B cell (primary cell): ENCODE measurements around the gene ARHGAP32. TPM values are rescaled to one million over a fixed set of nuclear protein-coding genes. Genes with fewer than 3 reads are reported as not detected.

Experiments
- ATAC-seq: fragments of 200-7000 bp; cut with Tn5 transposase; one replicate; pipeline ENCODE4 v1.10.0; 2021; ENCODE audit warnings: low read depth, mild to moderate bottlenecking, moderate number of reproducible peaks, moderate library complexity
- CTCF ChIA-PET: fragments of 350-600 bp; sonication (Branson Sonifier 250); formaldehyde crosslinking; loops from one replicate; lab custom pipeline; 2021; ENCODE audit warnings: antibody characterized with exemption, inconsistent platforms; lab: Charles Lee
- POLR2A ChIA-PET: fragments of 350-600 bp; sonication (Branson Sonifier 250); formaldehyde crosslinking; loops from one replicate; lab custom pipeline; 2021; ENCODE audit warnings: antibody characterized with exemption; lab: Charles Lee
- DNase-seq: peaks from one replicate; pipeline ENCODE4 v3.0.0; 2013
- H2AFZ ChIP-seq: 2 replicates; pipeline ENCODE4 v1.6.1; 2012; ENCODE audit warnings: mild to moderate bottlenecking, low read depth, low read length; ENCODE audit not compliant: insufficient read depth, poor library complexity, severe bottlenecking
- H3K27ac ChIP-seq, 2 donors: 1 replicate in 1 of 2; 2 replicates in 1 of 2; pipeline ENCODE4 v1.5.1; 2012 to 2013; ENCODE audit warnings: low read length in 2 of 2, mild to moderate bottlenecking in 2 of 2, moderate library complexity in 1 of 2
- H3K27me3 ChIP-seq, 4 experiments: fragments of 200-600 bp in 1 of 4; sonication (generic) in 1 of 4; replicated peaks in 1 of 4; 1 replicate in 2 of 4; 2 replicates in 2 of 4; pipeline versions ENCODE4 v1.6.1 to v1.7.0; 2013 to 2016; ENCODE audit warnings: low read length in 3 of 4, mild to moderate bottlenecking in 2 of 4, mixed read lengths in 1 of 4, moderate library complexity in 1 of 4; ENCODE audit not compliant: insufficient read depth in 4 of 4, control insufficient read depth in 3 of 4; ENCODE audit errors: control extremely low read depth in 1 of 4
- H3K36me3 ChIP-seq, 2 experiments: replicated peaks in 1 of 2; 1 replicate in 1 of 2; 2 replicates in 1 of 2; pipeline versions ENCODE4 v1.6.1 to v1.7.1; 2013; ENCODE audit warnings: low read length in 1 of 2; ENCODE audit not compliant: insufficient read depth in 2 of 2, control insufficient read depth in 1 of 2; ENCODE audit errors: control extremely low read depth in 1 of 2, extremely low read depth in 1 of 2
- H3K4me1 ChIP-seq, 2 donors: fragments of 200-600 bp in 1 of 2; sonication (generic) in 1 of 2; 1 replicate in 1 of 2; 2 replicates in 1 of 2; pipeline versions ENCODE4 v1.5.1 to v1.6.1; 2013 to 2017; ENCODE audit warnings: low read length in 2 of 2; ENCODE audit not compliant: control insufficient read depth in 2 of 2, insufficient read depth in 2 of 2
- H3K4me2 ChIP-seq: replicated peaks from 2 replicates; pipeline ENCODE3; 2012; ENCODE audit warnings: mild to moderate bottlenecking, low read depth, low read length; ENCODE audit not compliant: poor library complexity, severe bottlenecking
- H3K4me3 ChIP-seq, 5 experiments: fragments of 200-600 bp in 1 of 5; sonication (generic) in 1 of 5; 1 replicate in 3 of 5; 2 replicates in 2 of 5; pipeline versions ENCODE4 v1.5.1 to v1.7.0; 2011 to 2016; ENCODE audit warnings: low read length in 4 of 5, mild to moderate bottlenecking in 4 of 5, low read depth in 2 of 5, control low read depth in 1 of 5, moderate library complexity in 1 of 5; ENCODE audit not compliant: insufficient read depth in 1 of 5; ENCODE audit errors: control extremely low read depth in 1 of 5, extremely low read depth in 1 of 5
- H3K79me2 ChIP-seq: fragments of 200-600 bp; sonication (generic); one replicate; pipeline ENCODE4 v1.6.0; 2016; ENCODE audit warnings: low read length; ENCODE audit not compliant: control insufficient read depth, insufficient read depth
- H3K9ac ChIP-seq: fragments of 200-600 bp; sonication (generic); 2 replicates; pipeline ENCODE4 v1.6.1; 2017; ENCODE audit warnings: mild to moderate bottlenecking, low read length, moderate library complexity
- H3K9me3 ChIP-seq, 3 donors: one replicate each; pipeline versions ENCODE4 v1.6.1 to v1.7.1; 2013; ENCODE audit warnings: low read length in 2 of 3; ENCODE audit not compliant: control insufficient read depth in 2 of 3, insufficient read depth in 1 of 3; ENCODE audit errors: control extremely low read depth in 1 of 3
- H4K20me1 ChIP-seq: 2 replicates; pipeline ENCODE4 v1.6.0; 2012; ENCODE audit warnings: mild to moderate bottlenecking, low read length; ENCODE audit not compliant: insufficient read depth, control insufficient read depth, poor library complexity, severe bottlenecking
- H3K27ac Mint-ChIP-seq: one replicate; pipeline ENCODE4 v1.8.0; 2021; ENCODE audit warnings: mixed read lengths
- H3K27me3 Mint-ChIP-seq: one replicate; pipeline ENCODE4 v1.8.0; 2021; ENCODE audit warnings: mixed read lengths
- H3K4me1 Mint-ChIP-seq: one replicate; pipeline ENCODE4 v1.8.0; 2021; ENCODE audit warnings: mixed read lengths
- H3K4me3 Mint-ChIP-seq: one replicate; pipeline ENCODE4 v1.8.0; 2021; ENCODE audit warnings: mixed read lengths
- H3K9me3 Mint-ChIP-seq: one replicate; pipeline ENCODE4 v1.8.0; 2022; ENCODE audit warnings: mixed read lengths; ENCODE audit not compliant: insufficient read depth
- CTCF ChIP-seq: fragments of 200-600 bp; IDR thresholded peaks from one replicate; pipeline ENCODE4 v1.8.0; 2022; ENCODE audit warnings: antibody characterized with exemption, mild to moderate bottlenecking
- EZH2 ChIP-seq: IDR thresholded peaks from 2 replicates; pipeline ENCODE4 v1.6.1; 2012; ENCODE audit warnings: borderline replicate concordance, low read depth, mild to moderate bottlenecking, moderate library complexity, low read length; ENCODE audit not compliant: insufficient read depth, poor library complexity, severe bottlenecking
- WGBS: methylation state at CpG from one replicate; pipeline ENCODE4 v1.1.5; 2013; ENCODE audit warnings: missing lambda C conversion rate; ENCODE audit not compliant: insufficient coverage; 5-methylcytosine and 5-hydroxymethylcytosine counted together
- intact Hi-C: fragments of 100-400 bp; cut with micrococcal nuclease; formaldehyde crosslinking; loops from one replicate; pipeline ENCODE4 v1.10.0; 2022
- polyA plus RNA-seq: library from polyadenylated mRNA; depleted of rRNA; stranded (reverse); fragments of >200 nt; gene quantifications from 2 replicates; pipeline ENCODE4 v1.2.3, GENCODE V29; 2012
- total RNA-seq, 2 donors: library from RNA; stranded (reverse); fragments of 120-200 nt in 1 of 2; gene quantifications; 1 replicate in 1 of 2; 2 replicates in 1 of 2; pipeline versions ENCODE4 v1.2.3 to v1.2.4, GENCODE V29; 2013 to 2022

Gene ARHGAP32
- total and polyA plus RNA-seq, 2 donors (not counting 1 experiment from before 2014, with no cell fraction given) = 4.4 to 10.6 TPM

- Histone ChIP-seq H4K20me1 (no peaks in the 10 kb centered on the region), H3K27me3 (no peaks in the 10 kb centered on the region), H3K4me3 (no peak overlapping the region), H3K9me3 (no peaks in the 10 kb centered on the region), H3K36me3 (no peaks in the 10 kb centered on the region), H3K4me1 (no peaks in the 10 kb centered on the region), H2AFZ (no peak overlapping the region), H3K79me2 (no peaks in the 10 kb centered on the region), H3K9ac (no peak overlapping the region), H3K4me2 (no peak overlapping the region), H3K27ac (no peak overlapping the region)
- no peaks in the 10 kb centered on the region for H3K27me3 Mint-ChIP-seq
- no peaks in the 10 kb centered on the region for H3K4me1 Mint-ChIP-seq
- DNase-seq (no peak), ATAC-seq (no peak)
- CTCF ChIA-PET = no interaction called here
- H3K27ac Mint-ChIP-seq = no peak overlapping the region
- intact Hi-C loops = no loop called here
- TF ChIP-seq EZH2 (no peak), CTCF (no peak)
- H3K4me3 Mint-ChIP-seq = no peak overlapping the region
- no peaks in the 10 kb centered on the region for H3K9me3 Mint-ChIP-seq
- POLR2A ChIA-PET = no interaction called here
Observed at GRCh38 chr11:129040934-129041333, 151.2 kb downstream of the ARHGAP32 start.

GRCh38 chr11:129035244-129035643, 156.9 kb downstream of the ARHGAP32 start:
- no peaks in the 10 kb centered on the region for H3K79me2 ChIP-seq
- no peak for TF ChIP-seq CTCF
- TF ChIP-seq EZH2 = no peak
- no peak overlapping the region for H2AFZ ChIP-seq
- H3K27ac Mint-ChIP-seq = no peak overlapping the region
- DNase-seq = no peak
- CTCF ChIA-PET = interaction anchor here (0.7 kb wide), 1 partner anchor 878 kb away, joined by 4 read pairs; no protein-coding TSS in a partner anchor
- no peak overlapping the region for H3K4me2 ChIP-seq
- peaks cover 2% of the 10 kb centered on the region for H3K9me3 Mint-ChIP-seq
- no peak for ATAC-seq
- POLR2A ChIA-PET = no interaction called here
- intact Hi-C loops = no loop called here
- H3K27me3 Mint-ChIP-seq = no peaks in the 10 kb centered on the region
- H3K4me1 ChIP-seq = no peaks in the 10 kb centered on the region
- H3K4me3 Mint-ChIP-seq = no peak overlapping the region
- H4K20me1 ChIP-seq = no peaks in the 10 kb centered on the region
- H3K27ac ChIP-seq = no peak overlapping the region
- no CpG with 5 or more reads among the region's 2 CpGs for WGBS
- no peaks in the 10 kb centered on the region for H3K4me1 Mint-ChIP-seq
- peaks cover 2 to 9% (median 2%) of the 10 kb centered on the region in 3 donors for H3K9me3 ChIP-seq
- peaks cover 0 to 2% of the 10 kb centered on the region in 2 experiments for H3K36me3 ChIP-seq
- no peak overlapping the region for H3K4me3 ChIP-seq
- no peak overlapping the region for H3K9ac ChIP-seq
- H3K27me3 ChIP-seq = no peaks in the 10 kb centered on the region
